Stimulated activated CD4-positive, alpha-beta T cell treated with anti-CD3 and anti-CD28 coated beads, Interleukin-15, amount 100 ng/mL, for 1 hour (primary cell): ENCODE data around the gene INPPL1.
A peak's percentile ranks its signal among the peaks of the same experiment; 100 is the strongest.

Source experiments
- DNase-seq, 2 donors: peaks; one replicate each; pipeline ENCODE4 v3.0.0-alpha.2; 2020; ENCODE audit warnings: low read depth in 1 of 2, low spot score in 1 of 2

Gene INPPL1

DNA sequence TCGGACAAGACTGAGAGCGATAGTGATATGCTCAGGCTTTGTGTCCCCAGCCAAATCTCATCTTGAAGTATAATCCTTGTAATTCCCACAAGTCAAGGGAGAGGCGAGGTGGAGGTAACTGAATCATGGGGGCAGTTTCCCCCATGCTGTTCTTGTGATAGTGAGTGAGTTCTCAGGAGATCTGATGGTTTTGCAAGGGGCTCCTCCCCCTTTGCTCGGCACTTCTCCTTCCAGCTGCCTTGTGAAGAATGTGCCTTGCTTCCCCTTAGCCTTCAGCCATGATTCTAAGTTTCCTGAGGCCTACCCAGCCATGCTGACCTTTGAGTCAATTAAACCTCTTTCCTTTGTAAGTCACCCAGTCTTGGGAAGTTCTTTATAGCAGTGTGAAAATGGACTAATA is 15.5 kb upstream of the INPPL1 start:
- no peak for DNase-seq

DNA sequence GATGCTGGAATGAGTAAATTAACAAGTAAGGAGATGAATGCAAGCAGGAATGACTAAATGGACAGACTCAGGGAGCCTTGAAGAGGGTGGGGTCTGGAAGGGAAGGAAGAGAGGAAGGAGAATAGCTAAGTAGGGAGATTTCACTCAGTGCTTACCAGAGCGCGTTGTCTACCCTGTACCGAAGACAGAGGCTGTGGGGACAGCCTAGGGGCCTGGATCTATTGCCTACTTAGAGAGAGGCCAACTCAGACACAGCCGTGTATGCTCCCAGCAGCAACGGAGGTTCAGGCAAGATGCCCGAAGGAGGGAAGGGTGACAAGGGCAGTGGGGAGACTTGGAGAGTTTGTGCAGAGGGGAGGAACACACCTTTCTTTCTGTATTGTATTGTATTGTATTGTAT is 7.9 kb upstream of the INPPL1 start, which contains the start of gene FOLR2:
TSS of gene FOLR2 (plus strand) at position 157 of the 400 bp plus-strand sequence. CDS start 1,791 bp downstream, outside the sequence.
- DNase-seq = no peak

DNA sequence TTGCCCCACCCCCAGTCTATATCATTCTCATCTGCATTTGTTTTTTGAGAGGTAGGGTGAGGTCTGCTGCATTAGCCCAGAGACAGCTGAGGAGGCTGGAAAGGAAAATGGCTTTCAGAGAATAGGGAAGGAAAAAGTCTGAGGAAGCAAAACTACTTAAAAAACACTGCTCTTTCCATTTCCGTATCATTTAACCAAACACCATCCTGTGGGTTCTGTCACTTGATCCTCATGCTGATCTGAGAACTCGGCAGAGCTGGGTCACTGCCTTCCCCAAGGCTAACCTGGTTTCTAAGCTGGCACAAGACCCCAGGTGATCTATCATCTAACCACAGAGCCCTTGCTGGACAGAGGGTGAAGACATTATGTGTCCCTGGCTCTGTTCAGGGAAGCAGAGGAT is 6.7 kb upstream of the INPPL1 start:
- no peak for DNase-seq

DNA sequence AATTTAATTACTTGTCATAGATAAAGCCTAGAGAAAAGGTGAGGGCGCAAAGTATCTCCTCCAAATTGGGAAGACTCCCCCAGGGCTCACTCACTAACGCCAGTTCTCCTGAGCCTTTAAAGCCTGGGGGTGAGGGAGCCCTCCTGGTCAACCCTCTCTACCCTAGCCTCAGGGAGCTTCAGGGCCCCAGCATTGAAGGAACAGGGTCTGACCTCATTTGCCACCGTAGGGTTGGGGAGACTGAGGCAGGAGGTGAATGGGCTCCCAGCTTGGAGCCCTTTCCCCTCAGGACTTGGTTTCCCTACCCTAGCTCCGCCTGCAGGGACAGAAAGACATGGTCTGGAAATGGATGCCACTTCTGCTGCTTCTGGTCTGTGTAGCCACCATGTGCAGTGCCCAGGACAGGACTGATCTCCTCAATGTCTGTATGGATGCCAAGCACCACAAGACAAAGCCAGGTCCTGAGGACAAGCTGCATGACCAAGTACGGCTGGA is 6.3 kb upstream of the INPPL1 start:
- no peak for DNase-seq

DNA sequence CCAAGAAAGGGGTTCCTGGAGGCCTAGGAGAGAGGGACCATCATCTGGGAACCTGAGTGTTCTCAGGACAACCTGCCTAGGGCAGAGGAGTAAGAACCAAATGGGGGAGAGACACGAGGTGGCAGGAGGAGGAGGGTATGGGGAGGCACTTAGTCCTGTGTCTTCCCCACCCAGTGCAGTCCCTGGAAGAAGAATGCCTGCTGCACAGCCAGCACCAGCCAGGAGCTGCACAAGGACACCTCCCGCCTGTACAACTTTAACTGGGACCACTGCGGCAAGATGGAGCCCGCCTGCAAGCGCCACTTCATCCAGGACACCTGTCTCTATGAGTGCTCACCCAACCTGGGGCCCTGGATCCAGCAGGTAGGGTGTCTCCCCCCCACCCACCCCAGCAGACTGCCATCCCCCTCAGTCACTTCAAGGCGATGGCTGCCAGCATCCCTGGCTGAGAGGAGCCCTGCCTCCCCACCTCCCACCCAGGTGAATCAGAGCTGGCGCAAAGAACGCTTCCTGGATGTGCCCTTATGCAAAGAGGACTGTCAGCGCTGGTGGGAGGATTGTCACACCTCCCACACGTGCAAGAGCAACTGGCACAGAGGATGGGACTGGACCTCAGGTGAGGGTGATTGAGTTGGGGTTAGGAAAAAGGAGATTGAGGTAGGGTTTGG is 3.7 kb upstream of the INPPL1 start:
- no peak for DNase-seq

DNA sequence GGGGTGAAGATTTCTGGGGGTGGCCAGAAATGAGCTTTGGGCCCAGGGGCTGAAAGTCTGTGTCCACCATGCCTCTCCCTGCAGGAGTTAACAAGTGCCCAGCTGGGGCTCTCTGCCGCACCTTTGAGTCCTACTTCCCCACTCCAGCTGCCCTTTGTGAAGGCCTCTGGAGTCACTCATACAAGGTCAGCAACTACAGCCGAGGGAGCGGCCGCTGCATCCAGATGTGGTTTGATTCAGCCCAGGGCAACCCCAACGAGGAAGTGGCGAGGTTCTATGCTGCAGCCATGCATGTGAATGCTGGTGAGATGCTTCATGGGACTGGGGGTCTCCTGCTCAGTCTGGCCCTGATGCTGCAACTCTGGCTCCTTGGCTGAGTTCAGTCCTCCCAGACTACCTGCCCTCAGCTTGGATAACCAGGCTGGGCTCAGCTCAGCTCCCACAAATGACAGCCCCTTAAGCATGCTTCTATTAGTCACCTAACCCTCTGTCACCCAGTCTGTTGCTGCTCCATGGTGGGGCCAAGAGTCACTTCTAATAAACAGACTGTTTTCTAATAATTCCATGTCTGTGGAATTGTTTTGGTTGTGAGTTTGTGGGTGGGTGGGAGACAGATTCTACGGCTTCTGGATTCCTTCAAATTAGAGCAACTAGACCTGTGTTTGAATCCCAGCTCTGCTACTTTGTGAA is 3.0 kb upstream of the INPPL1 start:
- no peak for DNase-seq

DNA sequence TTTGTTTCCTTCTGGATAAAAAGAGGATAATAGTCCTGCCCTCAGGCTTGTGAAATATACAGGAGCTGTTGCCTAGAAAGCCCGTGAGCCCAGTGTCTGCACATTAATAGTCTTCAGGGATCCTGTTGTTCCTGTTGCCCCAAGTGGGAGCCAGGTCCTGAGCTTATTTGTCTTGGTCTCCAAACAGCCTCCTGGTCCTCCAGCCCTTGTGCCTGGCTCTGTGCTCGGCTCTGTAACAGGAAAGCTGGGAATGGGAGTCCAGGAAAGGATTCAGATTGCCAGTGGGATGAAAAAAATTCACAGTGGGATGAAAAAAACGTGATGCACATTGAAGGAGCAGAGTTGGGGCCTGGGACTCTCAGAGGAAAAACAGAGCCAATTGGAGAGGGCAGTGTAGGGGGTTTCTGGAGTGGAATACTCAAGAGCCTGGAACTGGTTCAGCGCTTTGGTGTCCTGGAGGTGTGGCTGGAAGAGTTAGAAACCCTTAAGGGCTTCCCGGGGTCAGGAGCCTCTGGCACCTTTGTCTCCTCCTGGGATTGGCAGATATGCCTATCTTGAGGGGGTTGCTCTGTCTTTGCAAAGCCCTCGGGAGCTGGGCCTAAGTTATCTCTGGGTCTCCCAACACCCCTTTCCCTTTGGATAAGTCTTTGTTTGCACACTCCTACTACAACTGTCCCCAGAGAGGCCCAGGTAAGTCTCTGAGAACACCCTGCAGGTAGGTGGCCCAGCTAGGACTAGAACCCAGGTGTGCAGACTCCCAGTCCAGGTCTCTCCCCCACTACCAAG is 2.3 kb upstream of the INPPL1 start:
- no peak for DNase-seq

DNA sequence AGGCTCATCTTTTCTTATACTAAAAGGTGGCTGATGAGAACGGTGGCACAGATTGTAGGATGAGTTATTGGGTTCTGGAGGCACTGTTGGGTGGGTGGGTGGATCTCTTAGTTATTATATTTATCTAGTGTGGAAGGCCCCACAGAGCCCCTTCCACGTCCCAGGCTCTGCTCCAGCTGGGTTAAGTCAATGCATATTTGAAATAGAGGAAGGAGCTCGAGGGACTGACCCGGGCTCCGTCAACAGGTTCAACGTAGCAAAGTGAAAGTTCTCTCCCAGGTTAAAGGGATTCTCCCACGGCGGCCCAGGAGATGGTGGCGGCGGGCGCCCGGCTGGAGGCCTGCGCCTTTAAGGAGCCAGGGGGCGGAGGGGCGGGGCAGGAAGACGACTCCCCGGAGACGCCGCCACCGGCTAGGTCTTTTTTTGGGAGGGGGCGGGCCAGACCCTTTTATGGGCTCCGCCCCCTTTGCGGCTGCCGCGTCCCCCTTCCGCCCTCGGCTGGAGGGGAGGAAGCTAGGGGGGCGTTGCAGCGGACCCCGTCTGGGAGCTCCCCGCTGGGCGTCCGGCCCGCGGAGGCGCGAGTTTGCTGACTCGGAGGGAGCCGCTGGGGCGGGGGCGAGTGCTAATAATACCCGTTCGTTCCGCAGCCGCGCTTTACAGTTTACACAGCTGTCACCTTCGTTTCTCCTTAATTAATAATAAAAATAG is 1.5 kb upstream of the INPPL1 start:
- DNase-seq = peak; percentile 85 to 89

DNA sequence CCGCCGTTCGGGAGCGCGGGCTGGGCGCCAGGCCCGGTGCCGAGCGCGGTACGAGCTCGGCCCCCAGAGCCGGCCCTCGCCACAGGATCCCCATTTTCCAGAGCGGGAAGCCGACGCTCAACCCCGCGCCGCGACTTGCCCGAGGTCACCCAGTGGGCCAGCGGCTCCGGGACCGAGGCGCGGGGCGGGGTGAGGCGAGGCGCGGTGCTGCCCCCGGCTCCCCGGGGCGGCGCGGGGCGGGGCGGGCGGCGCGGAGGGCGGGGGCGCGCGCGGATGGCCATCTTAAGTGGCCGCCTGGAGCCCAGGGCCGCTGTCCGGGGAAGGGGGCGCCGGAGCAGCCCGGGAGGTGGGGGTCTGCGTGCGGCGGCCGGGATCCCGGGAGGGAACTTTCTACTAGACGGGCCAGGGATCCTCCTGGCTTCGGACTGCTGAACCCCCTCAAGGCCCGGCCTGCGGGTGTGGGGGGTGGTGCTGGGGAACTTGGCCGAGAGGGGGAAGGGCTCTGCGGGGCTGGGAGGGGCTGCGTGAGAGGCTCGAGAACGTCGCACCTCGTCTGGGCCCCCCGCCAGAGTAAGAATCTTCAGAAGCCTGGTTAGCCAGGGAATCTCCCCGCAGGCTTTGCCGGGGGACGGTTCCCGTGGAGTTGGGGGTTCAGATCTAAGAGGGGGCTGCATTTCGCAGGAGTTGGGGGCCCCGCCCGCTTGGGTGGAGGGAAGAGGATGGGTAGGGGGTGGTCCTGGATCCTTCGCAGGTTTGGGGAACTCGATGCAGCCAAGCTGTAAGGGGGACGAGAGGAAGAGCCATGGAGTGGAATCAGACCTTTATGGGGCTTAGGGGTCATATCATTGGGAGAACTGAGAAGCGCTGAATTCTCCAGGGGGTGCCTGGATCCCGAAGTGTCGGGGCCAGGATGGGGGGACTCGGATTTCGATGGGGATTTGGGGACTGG is 678 bp upstream of the INPPL1 start:
- peak; percentile 31 to 50 for DNase-seq

DNA sequence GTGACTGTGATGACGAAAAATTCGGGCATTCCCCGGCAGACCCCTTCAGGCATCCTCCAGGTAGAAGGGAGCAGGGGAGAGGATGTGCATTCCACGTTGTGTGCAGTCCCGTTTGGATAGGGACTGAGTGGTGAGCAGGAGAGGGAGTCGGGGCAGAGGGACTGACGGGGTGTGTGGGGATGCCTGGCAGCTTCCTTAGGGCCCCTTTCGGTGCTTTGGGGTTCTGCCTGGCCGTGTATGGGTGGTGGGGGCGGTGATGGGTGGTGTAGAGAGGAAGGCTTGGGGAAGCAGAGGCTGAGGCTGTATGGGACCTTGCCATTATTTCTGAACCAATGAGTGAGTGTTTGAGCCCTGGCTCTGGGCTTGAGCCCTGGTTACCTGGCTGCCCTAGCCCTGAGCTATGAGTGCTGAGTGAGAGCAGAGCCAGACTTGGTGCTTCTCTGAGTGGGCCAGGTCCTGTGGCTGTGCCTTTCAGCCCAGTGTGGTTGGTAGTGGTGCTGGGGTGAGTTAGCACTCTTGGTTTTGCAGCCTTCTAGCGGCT is 914 bp downstream of the INPPL1 start:
- DNase-seq = no peak

DNA sequence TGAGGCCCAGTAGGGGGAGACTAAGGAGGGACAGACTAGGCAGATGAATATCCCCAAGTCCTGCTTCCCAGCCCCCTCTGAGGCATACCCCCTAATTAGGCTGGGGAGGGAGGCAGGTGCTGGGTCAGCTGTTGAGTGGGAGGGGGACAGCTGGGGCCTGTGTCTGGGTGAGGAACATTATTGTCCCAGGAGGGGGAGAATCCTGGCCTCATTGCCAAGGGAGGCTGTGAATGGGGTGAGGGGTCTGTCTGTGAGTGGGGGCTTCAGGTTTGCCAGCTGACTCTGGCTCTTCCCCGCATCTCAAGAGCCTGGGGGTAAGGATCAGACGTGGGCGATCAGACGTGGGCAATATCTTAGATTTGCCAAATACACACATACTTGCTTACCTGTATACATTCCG is 2.1 kb downstream of the INPPL1 start:
- DNase-seq = no peak

DNA sequence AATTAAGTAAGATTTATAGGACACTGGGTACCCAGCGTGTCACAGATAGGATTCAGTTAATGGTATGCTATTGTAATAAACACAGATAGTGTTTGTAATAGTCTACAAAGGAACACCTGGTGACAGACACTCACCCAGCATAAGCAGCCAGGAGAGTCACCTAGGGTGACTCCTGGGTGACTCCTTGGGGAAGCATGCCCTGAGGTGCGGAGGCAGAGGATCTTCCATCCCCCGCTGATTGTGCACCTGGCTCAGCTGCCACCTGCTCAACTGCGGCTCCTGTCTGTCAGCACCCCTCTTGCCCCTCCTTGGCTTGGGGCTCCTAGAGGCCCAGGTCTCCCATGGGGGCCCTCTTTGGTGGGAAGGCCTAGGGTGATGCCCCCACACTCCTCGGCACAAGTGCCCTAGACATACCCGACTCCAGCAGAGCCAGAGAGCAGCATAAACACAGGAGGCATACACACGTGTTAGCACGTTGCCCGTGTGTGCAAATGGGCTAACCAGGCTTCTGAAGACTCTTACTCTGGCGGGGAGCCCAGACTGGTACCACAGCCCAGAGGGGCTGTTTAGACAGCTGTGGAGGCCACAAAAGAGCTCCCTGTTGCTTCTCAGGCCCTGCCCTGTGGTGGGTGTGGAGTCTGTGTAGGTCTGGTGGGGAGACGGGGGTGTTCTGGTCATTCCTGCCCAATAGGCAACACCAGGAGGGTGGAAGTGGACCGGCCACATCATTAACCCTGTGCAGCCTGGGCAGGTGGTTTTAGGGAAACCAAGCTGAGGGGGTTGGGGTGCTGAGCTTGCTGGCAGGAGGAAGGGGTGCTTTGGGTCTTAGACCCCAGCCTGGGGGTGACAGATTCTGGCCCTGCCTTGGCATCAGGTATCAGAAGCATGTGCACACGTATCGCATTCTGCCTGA is 3.0 kb downstream of the INPPL1 start:
- no peak for DNase-seq

DNA sequence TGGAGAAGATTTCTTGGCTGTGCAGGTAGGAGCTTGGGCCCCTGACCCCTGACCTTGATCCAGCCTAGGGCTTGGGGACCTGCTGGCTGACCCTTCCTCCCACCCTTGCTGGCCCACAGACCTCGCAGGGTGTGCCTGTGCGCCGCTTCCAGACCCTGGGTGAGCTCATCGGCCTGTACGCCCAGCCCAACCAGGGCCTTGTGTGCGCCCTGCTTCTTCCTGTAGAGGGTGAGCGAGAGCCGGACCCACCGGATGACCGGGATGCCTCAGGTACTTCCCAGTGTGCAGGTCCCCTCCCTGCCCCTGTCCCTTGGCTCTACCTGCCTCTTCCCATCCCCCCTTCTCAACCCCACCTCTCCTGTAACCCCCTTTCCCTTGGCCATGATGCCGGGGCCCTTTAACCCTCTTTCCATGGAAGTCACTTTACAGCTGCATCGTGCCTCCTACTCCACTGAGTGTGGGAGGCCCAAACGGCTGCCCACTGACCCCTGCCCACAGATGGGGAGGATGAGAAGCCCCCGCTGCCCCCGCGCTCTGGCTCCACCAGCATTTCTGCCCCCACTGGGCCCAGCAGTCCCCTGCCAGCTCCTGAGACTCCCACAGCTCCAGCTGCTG is 3.8 kb downstream of the INPPL1 start:
- no peak for DNase-seq

DNA sequence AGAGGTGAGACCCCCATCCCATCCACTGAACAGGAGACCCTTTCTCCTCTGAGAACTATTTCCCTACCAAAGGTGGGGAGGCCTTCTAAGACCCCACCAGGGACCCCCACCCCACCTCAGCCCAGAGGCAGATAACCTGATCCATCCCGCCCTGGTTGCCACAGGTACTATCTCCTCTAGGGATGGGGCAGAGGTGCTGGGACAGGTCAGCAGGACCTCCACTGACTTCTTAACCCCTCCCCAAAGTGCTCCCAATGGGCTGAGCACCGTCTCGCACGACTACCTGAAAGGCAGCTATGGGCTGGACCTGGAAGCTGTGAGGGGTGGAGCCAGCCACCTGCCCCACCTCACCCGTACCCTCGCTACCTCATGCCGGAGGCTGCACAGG is 4.3 kb downstream of the INPPL1 start:
- no peak for DNase-seq

DNA sequence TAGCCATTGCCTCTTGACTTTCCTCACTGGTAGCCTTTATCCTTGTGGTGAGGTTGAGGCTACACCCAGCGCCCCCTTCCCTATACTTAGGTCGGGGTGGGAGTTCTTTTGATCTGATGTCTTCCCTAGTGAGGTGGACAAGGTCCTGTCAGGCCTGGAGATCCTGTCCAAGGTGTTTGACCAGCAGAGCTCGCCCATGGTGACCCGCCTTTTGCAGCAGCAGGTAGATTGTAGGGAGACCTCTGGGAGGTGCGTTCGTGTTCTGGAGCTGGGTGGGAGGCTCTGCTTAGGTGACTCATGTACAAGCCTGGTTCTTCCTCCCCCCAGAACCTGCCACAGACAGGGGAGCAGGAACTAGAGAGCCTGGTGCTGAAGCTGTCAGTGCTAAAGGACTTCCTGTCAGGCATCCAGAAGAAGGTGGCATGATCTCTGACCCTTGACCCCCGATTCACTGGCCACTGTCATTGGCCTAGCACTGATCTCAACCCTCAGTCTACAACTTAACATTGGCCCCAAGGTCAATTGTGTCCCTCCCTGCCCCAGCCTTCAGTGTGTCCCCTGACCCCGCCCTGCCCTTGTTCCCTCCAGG is 4.9 kb downstream of the INPPL1 start:
- DNase-seq = no peak

DNA sequence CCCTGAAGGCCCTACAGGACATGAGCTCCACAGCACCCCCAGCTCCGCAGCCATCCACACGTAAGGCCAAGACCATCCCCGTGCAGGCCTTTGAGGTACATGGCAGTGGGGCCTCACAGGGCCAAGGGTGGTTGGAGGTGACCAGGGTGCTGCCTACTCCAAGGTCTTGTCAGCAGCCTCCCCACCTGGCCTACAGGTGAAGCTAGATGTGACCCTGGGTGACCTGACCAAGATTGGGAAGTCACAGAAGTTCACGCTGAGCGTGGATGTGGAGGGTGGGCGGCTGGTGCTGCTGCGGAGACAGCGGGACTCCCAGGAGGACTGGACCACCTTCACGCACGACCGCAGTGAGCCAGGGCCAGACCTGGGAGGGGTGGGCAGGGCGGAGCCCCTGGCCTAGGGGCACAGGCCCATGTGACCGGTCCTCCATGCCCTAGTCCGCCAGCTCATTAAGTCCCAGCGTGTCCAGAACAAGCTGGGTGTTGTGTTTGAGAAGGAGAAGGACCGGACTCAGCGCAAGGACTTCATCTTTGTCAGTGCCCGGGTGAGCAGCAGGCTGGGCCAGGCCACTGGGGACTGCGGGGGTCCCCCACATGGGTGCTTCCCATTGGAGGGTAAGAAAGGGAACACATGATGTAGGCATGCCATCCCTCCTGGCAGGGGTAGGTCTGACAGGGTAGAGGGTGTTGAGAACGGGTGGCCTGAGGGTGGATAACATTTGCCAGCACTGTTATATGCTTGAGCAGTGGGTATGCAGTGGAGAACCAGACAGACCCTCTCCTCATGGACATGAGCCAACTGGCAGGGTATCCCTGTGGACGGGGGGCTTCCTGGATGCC is 5.6 kb downstream of the INPPL1 start:
- no peak for DNase-seq

DNA sequence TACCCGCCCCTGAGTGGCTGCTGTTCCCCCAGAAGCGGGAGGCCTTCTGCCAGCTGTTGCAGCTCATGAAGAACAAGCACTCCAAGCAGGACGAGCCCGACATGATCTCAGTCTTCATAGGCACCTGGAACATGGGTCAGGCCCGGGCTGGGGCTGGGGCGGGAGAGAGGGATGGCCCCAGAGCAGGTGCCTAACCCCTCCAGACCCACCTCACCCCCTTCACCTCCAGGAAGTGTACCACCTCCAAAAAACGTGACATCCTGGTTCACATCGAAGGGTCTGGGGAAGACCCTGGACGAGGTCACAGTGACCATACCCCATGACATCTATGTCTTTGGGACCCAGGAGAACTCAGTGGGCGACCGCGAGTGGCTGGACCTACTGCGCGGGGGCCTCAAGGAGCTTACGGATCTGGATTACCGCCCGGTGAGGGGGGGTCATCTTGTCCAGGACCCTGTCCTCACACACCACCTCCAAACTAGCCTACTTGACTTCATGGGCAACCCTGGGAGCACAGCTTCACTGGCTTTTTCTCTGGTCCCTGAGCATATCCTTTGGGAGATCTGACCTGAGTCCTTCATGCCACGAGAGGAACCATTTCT is 6.3 kb downstream of the INPPL1 start:
- DNase-seq = no peak
